ENCODE measurements around the gene KREMEN1. TPM values are rescaled to one million over a fixed set of nuclear protein-coding genes. Genes with fewer than 3 reads are reported as not detected.
A peak's percentile ranks its signal among the peaks of the same experiment; 100 is the strongest.
"Not testable (repeated sequence)": the region's sequence is repeated elsewhere in the genome, so short reads cannot be mapped to it uniquely, and the experiment has no call there.

Gene KREMEN1
- total and polyA plus RNA-seq, 8 donors: 24.6 to 49.7 (median 33.6) TPM

DNA sequence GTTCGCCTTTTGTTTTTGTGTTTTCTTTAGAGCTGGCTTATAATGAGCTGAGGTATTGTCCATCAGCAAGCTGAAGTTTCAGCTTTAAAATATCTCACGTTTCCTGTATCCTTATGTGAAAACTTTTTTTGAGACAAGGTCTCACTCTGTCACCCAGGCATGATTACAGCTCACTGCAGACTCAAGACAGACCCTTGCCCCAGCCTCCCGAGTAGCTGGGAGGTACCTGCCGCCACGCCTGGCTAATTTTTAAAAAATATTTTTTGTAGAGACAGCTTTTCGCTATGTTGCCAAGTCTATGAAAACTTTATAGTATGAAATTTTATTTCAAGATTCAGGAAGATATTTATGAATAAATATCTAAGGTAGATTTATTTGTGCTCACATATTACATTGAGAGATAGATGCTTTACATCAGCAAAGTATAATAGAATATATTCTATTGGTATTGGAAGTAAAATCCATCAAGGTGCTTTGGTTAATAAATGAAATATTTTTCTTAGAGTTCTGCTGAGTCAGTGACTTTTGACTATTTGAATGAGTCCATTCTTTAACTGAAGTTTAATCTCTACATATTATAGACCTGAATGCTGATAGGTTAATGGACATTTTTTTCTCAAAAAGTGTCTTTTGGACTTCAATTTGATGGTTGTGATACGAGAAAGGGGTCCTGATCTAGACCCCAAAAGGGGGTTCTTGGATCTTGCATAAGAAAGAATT is 10.2 kb downstream of the KREMEN1 start:
- intact Hi-C loops (cut with DNase I): no loop called here
- TF ChIP-seq CTCF (IDR thresholded peaks at IDR 0.05): no peak
- peaks cover 3 to 45% of the 10 kb centered on the region in 2 donors for H3K4me1 ChIP-seq
- no peaks in the 10 kb centered on the region for H3K27me3 ChIP-seq
- no peak for ATAC-seq
- H3K9me3 ChIP-seq: no peaks in the 10 kb centered on the region
- no peak for DNase-seq
- H3K36me3 ChIP-seq: no peaks in the 10 kb centered on the region
- H3K4me3 ChIP-seq: no peak overlapping the region
- H3K27ac ChIP-seq: peak overlapping the region in 1 of 2 donors; percentile 86

- DNase-seq (peak in 1 of 4 donors; percentile 83), ATAC-seq (peak; percentile 13)
- H3K9me3 ChIP-seq; H3K36me3 ChIP-seq; intact Hi-C loops (cut with DNase I); H3K27me3 ChIP-seq; H3K4me3 ChIP-seq: not testable (repeated sequence)
- peaks cover under 1 to 45% of the 10 kb centered on the region in 2 donors for H3K4me1 ChIP-seq
- peak overlapping the region in 1 of 2 donors; percentile 86 for H3K27ac ChIP-seq
Observed at GRCh38 chr22:29083576-29083932, 10.7 kb downstream of the KREMEN1 start.

DNA sequence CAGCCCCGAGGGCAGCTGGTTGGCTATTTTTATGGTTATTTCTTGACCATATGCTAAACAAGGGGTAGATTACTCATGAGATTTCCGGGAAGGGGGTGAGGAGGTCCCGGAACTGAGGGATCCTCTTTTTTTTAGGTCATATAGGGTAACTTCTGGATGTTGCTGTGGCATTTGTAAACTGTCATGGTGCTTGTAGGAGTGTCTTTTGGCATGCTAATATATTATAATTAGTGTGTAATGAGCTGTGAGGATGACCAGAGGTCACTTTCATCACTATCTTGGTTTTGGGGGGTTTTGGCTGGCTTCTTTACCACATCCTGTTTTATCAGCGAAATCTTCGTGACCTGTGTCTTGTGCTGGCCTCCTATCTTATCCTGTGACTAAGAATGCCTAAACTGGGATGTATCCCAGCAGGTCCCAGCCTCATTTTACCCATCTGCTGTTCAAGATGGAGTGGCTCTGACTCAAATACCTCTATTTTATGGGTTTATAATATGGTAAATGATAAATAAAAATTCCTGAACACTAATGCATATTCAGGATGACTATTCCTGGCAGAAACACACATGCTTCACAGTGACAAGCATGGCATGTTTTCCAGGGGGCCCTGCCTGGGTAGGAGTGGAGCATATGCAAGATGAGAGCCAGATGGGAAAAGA is 11.2 kb downstream of the KREMEN1 start:
- H3K9me3 ChIP-seq: no peaks in the 10 kb centered on the region
- no peaks in the 10 kb centered on the region for H3K36me3 ChIP-seq
- H3K27ac ChIP-seq: peak overlapping the region in 1 of 2 donors; percentile 86
- H3K4me3 ChIP-seq: no peak overlapping the region
- intact Hi-C loops (cut with DNase I): no loop called here
- no peaks in the 10 kb centered on the region for H3K27me3 ChIP-seq
- TF ChIP-seq CTCF (IDR thresholded peaks at IDR 0.05): no peak
- peaks cover 0 to 45% of the 10 kb centered on the region in 2 donors for H3K4me1 ChIP-seq
- ATAC-seq (peak; percentile 13), DNase-seq (no peak)

DNA sequence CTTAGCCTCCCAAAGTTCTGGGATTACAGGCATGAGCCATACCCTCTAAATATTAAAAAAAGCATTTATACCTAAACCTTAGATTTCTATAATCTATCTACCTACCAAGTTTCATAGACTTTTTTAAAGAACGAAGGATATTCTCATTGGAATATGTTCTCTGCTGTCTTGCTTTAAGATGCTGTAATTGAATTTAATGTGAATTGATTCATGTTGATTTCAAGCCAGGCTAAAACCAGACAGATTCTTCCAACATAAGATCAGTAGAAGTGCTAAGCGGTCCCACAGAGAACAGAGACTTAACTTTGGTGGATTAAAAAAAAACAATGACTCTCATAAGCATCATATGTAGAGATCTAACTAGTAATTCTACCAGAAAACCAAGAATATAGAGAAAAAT is 14.2 kb downstream of the KREMEN1 start:
- ATAC-seq (no peak), DNase-seq (no peak)
- H3K9me3 ChIP-seq: no peaks in the 10 kb centered on the region
- peaks cover 2 to 35% of the 10 kb centered on the region in 2 donors for H3K4me1 ChIP-seq
- no peak overlapping the region for H3K27ac ChIP-seq
- intact Hi-C loops (cut with DNase I): no loop called here
- H3K27me3 ChIP-seq: no peaks in the 10 kb centered on the region
- TF ChIP-seq CTCF (IDR thresholded peaks at IDR 0.05): no peak
- H3K4me3 ChIP-seq: no peak overlapping the region
- no peaks in the 10 kb centered on the region for H3K36me3 ChIP-seq

- intact Hi-C loops (cut with DNase I): no loop called here
- DNase-seq (no peak), ATAC-seq (no peak)
- Histone ChIP-seq H3K9me3 (no peaks in the 10 kb centered on the region), H3K27ac (no peak overlapping the region), H3K27me3 (no peaks in the 10 kb centered on the region), H3K4me3 (no peak overlapping the region), H3K4me1 (peaks cover 8 to 29% of the 10 kb centered on the region in 2 donors), H3K36me3 (no peaks in the 10 kb centered on the region)
- no peak for TF ChIP-seq CTCF (IDR thresholded peaks at IDR 0.05)
Observed at GRCh38 chr22:29088809-29089208, 16.0 kb downstream of the KREMEN1 start.
